ENCODE results near the gene CUEDC2.
"Not testable (repeated sequence)": the region's sequence is repeated elsewhere in the genome, so short reads cannot be mapped to it uniquely, and the experiment has no call there.

The CUEDC2 gene

DNA sequence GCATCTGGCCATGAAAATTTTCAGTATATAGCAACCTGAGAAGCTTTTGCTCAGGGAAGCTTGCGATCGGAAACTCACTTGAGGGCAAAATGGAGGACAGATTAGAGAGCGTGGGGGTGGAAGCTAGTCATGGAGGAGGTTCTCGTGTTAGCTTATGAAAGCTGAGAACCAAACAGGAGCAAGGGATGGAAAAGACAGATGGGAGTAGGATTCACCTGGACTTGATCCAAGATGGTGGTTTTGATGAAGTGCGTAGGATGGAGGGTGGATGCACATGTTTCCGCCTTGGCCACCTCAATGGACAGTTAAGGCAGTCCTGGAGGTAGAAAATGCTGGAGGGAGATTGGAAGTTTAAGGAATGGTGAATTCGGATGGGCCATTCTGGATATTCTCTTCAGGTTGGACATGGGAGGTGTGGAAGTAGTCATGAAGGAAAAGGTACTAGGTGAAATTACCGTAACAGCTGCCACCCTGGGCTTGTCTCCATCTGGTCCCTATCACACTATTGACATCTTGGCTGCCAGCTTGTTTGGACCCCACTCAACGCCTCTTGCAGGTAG, 25.3 kb upstream of the CUEDC2 start:
- TF ChIP-seq, protein P1, sequence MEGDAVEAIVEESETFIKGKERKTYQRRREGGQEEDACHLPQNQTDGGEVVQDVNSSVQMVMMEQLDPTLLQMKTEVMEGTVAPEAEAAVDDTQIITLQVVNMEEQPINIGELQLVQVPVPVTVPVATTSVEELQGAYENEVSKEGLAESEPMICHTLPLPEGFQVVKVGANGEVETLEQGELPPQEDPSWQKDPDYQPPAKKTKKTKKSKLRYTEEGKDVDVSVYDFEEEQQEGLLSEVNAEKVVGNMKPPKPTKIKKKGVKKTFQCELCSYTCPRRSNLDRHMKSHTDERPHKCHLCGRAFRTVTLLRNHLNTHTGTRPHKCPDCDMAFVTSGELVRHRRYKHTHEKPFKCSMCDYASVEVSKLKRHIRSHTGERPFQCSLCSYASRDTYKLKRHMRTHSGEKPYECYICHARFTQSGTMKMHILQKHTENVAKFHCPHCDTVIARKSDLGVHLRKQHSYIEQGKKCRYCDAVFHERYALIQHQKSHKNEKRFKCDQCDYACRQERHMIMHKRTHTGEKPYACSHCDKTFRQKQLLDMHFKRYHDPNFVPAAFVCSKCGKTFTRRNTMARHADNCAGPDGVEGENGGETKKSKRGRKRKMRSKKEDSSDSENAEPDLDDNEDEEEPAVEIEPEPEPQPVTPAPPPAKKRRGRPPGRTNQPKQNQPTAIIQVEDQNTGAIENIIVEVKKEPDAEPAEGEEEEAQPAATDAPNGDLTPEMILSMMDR (IDR thresholded peaks at IDR 0.05; ENCODE audit: insufficient read depth, low read length, missing control alignments) = no peak
- no peak overlapping the region for H3K4me3 ChIP-seq (ENCODE audit: low read depth, low read length)
- DNase-seq (ENCODE audit: low read depth, low spot score) = no peak
- ChIA-PET CTCF (interaction anchor here (1.1 to 15.5 kb wide), 3 partner anchors 21 to 126 kb away, joined by 3 to 101 read pairs (median 8); no protein-coding TSS in a partner anchor), POLR2A (no interaction called here)

DNA sequence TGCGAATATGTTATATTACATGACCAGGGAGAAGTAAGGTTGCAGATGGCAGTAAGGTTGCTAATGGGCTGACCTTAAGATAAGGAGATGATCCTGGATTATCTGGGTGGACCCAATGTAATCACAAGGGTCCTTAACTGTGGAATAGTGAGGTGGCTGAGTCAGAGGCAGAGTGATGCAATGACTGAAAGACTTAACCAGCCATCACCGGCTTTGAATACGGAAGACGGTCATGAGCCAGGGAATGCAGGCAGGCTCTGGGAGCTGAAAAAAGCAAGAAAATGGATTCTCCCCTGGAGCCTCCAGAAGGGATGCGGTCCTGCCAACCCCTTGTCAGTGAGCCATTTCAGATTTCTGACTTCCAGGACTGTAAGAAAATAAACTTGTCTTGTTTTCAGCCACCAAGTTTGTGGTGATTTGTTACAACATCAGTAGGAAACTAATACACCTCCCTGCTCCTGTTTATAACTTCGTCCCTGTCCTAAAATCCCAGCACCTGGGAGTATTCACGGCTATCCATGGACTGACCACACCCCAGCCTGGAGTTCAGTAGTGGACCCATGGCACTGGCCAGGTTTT, 23.6 kb upstream of the CUEDC2 start:
- TF ChIP-seq, protein P1 (IDR thresholded peaks at IDR 0.05; ENCODE audit: insufficient read depth, low read length, missing control alignments) = no peak
- H3K4me3 ChIP-seq (ENCODE audit: low read depth, low read length) = no peak overlapping the region
- DNase-seq (ENCODE audit: low read depth, low spot score) = no peak
- CTCF ChIA-PET = interaction anchor here (2.0 to 15.5 kb wide), 2 partner anchors 23 to 128 kb away, joined by 8 to 101 read pairs; no protein-coding TSS in a partner anchor
- POLR2A ChIA-PET = interaction anchor here (0.8 kb wide), 1 partner anchor 21 kb away, joined by 3 read pairs; no protein-coding TSS in a partner anchor

DNA sequence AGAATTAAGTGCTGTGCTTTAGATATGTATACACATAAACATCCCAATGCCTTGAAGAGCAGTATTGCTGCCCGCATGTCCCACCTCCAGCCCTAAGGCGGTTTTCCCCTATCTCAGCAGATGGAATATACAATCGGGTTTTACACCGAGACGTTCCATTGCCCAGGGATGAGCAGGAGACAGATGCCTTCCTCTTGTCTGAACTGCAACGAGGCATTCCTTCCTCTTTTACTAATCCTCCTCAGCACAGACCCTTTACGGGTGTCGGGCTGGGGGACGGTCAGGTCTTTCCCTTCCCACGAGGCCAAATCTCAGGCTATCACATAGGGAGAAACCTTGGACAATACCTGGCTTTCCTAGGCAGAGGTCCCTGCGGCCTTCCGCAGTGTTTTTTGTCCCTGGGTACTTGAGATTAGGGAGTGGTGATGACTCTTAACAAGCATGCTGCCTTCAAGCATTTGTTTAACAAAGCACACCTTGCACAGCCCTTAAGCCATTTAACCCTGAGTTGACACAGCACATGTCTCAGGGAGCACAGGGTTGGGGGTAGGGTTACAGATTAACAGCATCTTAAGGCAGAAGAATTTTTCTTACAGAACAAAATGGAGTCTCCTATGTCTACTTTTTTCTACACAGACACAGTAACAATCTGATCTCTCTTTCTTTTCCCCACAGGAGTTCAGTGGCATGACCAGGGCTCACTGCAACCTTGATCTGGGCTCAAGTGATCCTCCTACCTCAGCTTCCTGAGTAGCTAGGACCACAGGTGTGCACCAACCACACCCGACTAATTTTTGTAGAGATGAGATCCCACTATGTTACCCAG, 22.5 kb upstream of the CUEDC2 start:
- H3K4me3 ChIP-seq (ENCODE audit: low read depth, low read length); CTCF ChIA-PET; DNase-seq (ENCODE audit: low read depth, low spot score); POLR2A ChIA-PET: not testable (repeated sequence)

DNA sequence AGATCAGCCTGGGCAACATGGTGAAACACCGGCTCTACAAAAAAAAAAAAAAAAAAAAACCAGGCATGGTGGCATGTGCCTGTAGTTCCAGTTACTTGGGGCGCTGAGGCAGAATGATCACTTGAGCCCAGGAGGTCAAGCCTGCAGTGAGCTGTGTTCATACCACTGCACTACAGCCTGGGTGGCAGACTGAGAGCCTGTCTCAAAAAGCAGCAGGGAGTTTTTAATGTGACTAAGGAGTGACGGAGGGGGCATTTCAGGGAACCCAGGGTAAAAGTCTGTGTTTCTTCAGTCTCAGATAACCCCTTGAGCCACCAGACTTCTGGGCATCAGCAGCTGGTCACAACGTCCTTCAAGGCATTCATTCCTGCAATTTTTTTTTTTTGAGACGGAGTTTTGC, 21.1 kb upstream of the CUEDC2 start:
- no peak for DNase-seq (ENCODE audit: low read depth, low spot score)
- TF ChIP-seq, protein P1 (IDR thresholded peaks at IDR 0.05; ENCODE audit: insufficient read depth, low read length, missing control alignments) = no peak
- POLR2A ChIA-PET = no interaction called here
- CTCF ChIA-PET = interaction anchor here (1.1 to 5.1 kb wide), 3 partner anchors 31 to 55 kb away, joined by 4 to 32 read pairs (median 4); no protein-coding TSS in a partner anchor
- H3K4me3 ChIP-seq (ENCODE audit: low read depth, low read length) = no peak overlapping the region

DNA sequence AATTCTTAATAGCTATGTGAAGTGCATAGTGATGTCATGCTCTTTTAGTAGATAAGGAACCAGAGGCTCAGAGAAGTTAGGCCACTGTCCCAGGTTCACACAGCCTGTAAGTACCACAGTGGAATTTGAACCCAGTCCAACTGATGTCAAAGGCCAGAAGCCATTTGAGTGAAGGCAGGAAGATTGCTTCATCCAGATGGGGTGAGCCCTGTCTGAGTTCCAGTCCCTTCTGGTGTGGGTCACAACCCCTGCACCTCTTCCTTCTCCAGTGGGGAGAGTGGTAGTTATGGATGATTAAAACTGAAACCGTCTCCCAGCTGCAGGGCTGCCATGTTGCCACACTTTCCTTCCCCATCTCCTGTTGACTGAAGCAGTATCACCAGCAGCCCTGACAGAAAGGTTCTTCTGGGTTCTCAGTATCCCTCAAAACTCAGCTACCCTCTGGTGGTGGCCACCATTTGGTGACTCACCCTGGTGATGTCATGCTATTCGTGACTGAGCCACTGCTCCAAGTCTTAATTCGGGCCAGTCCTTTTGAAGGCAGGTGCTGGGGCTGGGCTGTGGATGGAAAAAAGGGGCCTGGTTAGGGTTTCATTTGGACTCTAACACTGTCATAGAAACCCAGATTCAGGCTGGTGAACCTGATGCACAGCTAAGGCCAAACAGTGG, 20.4 kb upstream of the CUEDC2 start:
- no peak overlapping the region for H3K4me3 ChIP-seq (ENCODE audit: low read depth, low read length)
- POLR2A ChIA-PET = no interaction called here
- TF ChIP-seq, protein P1 (IDR thresholded peaks at IDR 0.05; ENCODE audit: insufficient read depth, low read length, missing control alignments) = no peak
- CTCF ChIA-PET = interaction anchor here (1.1 to 5.1 kb wide), 4 partner anchors 9 to 54 kb away, joined by 4 to 32 read pairs (median 4); no protein-coding TSS in a partner anchor
- DNase-seq (ENCODE audit: low read depth, low spot score) = no peak

DNA sequence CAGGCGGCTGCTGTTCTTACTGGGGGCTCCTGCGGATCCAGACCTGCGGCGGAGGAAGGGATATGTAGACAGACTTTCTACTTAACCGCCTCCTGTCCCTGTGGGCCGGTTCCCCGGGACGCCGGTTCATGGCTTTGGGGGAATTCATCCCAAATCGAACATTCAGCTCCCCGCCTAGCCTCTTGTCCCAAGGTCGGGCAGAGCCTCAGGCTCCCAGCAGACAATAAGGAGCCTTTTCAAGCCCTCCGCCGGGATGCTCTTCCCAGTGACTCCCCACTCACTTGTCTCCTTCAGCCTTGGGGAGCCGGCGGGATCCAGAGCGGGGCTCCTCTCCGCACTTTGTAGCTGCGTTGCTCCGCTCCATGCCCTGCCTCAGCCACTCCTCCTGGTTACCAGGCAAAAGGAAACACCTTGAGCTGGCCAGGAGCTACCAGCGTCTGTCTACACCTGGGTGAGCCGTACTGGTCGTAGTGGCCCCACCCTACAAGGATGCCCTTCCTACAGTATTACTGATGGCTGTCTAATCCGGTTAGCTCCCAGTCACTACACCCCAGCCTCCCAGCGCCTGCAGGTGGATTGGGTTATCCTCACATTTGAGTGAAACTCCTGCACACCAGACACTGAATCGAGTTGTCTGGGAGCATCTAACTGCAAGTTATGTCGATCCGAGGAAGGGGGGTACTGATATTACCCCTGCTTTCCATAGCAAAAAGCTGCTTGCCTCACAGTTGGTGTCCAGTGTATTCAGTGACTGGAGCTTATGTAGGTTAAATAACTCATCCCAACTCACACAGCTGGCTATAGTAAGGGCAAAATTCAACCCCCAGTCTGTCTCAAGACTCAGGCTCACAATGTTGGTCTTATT, 19.0 kb upstream of the CUEDC2 start, which contains the start of gene C10orf95:
C10orf95 (minus strand) TSS at position 439 of the 865 bp plus-strand sequence. CDS start 450 bp downstream, outside the sequence.
- ChIA-PET CTCF (interaction anchor here (0.9 to 5.1 kb wide), 11 partner anchors 8 to 58 kb away, joined by 3 to 32 read pairs (median 4); no protein-coding TSS in a partner anchor), POLR2A (interaction anchor here (0.9 to 2.0 kb wide), 2 partner anchors 16 to 19 kb away, joined by 3 to 15 read pairs; partner anchors contain the start of gene CUEDC2)
- TF ChIP-seq, protein P1 (IDR thresholded peaks at IDR 0.05; ENCODE audit: insufficient read depth, low read length, missing control alignments) = no peak
- no peak for DNase-seq (ENCODE audit: low read depth, low spot score)
- H3K4me3 ChIP-seq (ENCODE audit: low read depth, low read length) = peak within 1 kb of the TSS; percentile 70
